SK-N-SH (cell line): Measurements from ENCODE around the gene ARHGAP6. TPM values are rescaled to one million over a fixed set of nuclear protein-coding genes. Genes with fewer than 3 reads are reported as not detected.

Experiments used
- CTCF ChIA-PET: fragments of 300-600, 350-600 bp; formaldehyde crosslinking; extraction: SDS; loops from one replicate; lab custom pipeline; 2021; lab: Yijun Ruan, JAX
- POLR2A ChIA-PET: fragments of 350-600 bp; sonication (Branson Sonifier 250); formaldehyde crosslinking; extraction: SDS; loops from one replicate; lab custom pipeline; 2020; ENCODE audit warnings: antibody characterized with exemption, inconsistent platforms; lab: Yijun Ruan, JAX
- DNase-seq: peaks from one replicate; pipeline ENCODE4 v3.0.0; 2012
- H2AFZ ChIP-seq: fragments of 200-600 bp; sonication (generic); 2 replicates; pipeline ENCODE4 v1.8.1; 2016; ENCODE audit warnings: antibody characterized with exemption, mild to moderate bottlenecking, low read depth
- H3F3A ChIP-seq: fragments of 200-600 bp; sonication (generic); replicated peaks from 2 replicates; pipeline ENCODE3; 2016; ENCODE audit warnings: antibody characterized with exemption, mild to moderate bottlenecking; ENCODE audit not compliant: insufficient read depth
- H3K27ac ChIP-seq, 2 experiments: fragments of 200-500 bp in 1 of 2; fragments of 200-600 bp in 1 of 2; sonication (Bioruptor generic) in 1 of 2; sonication (generic), shearing (Covaris generic) in 1 of 2; 2 replicates each; pipeline versions ENCODE4 v1.5.1 to v1.6.1; 2014 to 2016; ENCODE audit warnings: low read depth in 2 of 2, inconsistent platforms in 1 of 2, low read length in 1 of 2, mild to moderate bottlenecking in 1 of 2, mixed read lengths in 1 of 2
- H3K27me3 ChIP-seq: fragments of 200-600 bp; sonication (generic), shearing (Covaris generic); 2 replicates; pipeline ENCODE4 v1.6.1; 2016; ENCODE audit warnings: mixed run types; ENCODE audit not compliant: insufficient read depth
- H3K36me3 ChIP-seq, 2 experiments: fragments of 200-500 bp in 1 of 2; fragments of 200-600 bp in 1 of 2; sonication (Bioruptor generic) in 1 of 2; sonication (generic) in 1 of 2; replicated peaks in 1 of 2; 2 replicates each; pipeline versions ENCODE3 to v1.5.1; 2014 to 2016; ENCODE audit warnings: low read length in 1 of 2, mild to moderate bottlenecking in 1 of 2; ENCODE audit not compliant: insufficient read depth in 2 of 2, control insufficient read depth in 1 of 2
- H3K4me1 ChIP-seq, 2 experiments: fragments of 200-500 bp in 1 of 2; fragments of 200-600 bp in 1 of 2; sonication (Bioruptor generic) in 1 of 2; sonication (generic), shearing (Covaris generic) in 1 of 2; 2 replicates each; pipeline versions ENCODE4 v1.5.1 to v1.6.1; 2014 to 2016; ENCODE audit warnings: low read depth in 1 of 2, low read length in 1 of 2, mixed run types in 1 of 2; ENCODE audit not compliant: insufficient read depth in 2 of 2, control insufficient read depth in 1 of 2
- H3K4me2 ChIP-seq: fragments of 200-600 bp; sonication (generic), shearing (Covaris generic); 2 replicates; pipeline ENCODE4 v1.6.1; 2017; ENCODE audit warnings: mixed run types
- H3K4me3 ChIP-seq, 2 experiments: fragments of 200-500 bp in 1 of 2; fragments of 200-600 bp in 1 of 2; sonication (Bioruptor generic) in 1 of 2; sonication (generic), shearing (Covaris generic) in 1 of 2; 2 replicates each; pipeline versions ENCODE4 v1.5.1 to v1.8.1; 2014 to 2016; ENCODE audit warnings: low read depth in 2 of 2, inconsistent platforms in 1 of 2, low read length in 1 of 2, mild to moderate bottlenecking in 1 of 2, mixed read lengths in 1 of 2, moderate library complexity in 1 of 2
- H3K79me2 ChIP-seq: fragments of 200-600 bp; sonication (generic); 2 replicates; pipeline ENCODE4 v1.8.1; 2017; ENCODE audit warnings: mild to moderate bottlenecking; ENCODE audit not compliant: insufficient read depth
- H3K9ac ChIP-seq: fragments of 200-600 bp; sonication (generic); 2 replicates; pipeline ENCODE4 v1.6.1; 2017; ENCODE audit warnings: mixed run types
- H3K9me2 ChIP-seq: fragments of 200-600 bp; sonication (generic); 2 replicates; pipeline ENCODE4 v1.6.1; 2017; ENCODE audit warnings: mixed run types
- H3K9me3 ChIP-seq: fragments of 200-600 bp; sonication (generic); 2 replicates; pipeline ENCODE4 v1.6.1; 2017; ENCODE audit warnings: mixed run types, mild to moderate bottlenecking, moderate library complexity
- H4K20me1 ChIP-seq: fragments of 200-600 bp; sonication (generic); 2 replicates; pipeline ENCODE4 v1.6.1; 2017; ENCODE audit warnings: mild to moderate bottlenecking, mixed run types; ENCODE audit not compliant: insufficient read depth
- ELF1 ChIP-seq: IDR thresholded peaks from 2 replicates; pipeline ENCODE4 v1.4.0; 2012
- EP300 ChIP-seq, 2 experiments: IDR thresholded peaks; 2 replicates each; pipeline versions ENCODE4 v1.4.0 to v1.6.1; 2012; ENCODE audit warnings: borderline replicate concordance in 1 of 2, low read depth in 1 of 2, low read length in 1 of 2
- FOSL2 ChIP-seq: IDR thresholded peaks from 2 replicates; pipeline ENCODE4 v1.4.0; 2012; ENCODE audit warnings: low read depth, mild to moderate bottlenecking, moderate library complexity, borderline replicate concordance
- FOXJ3 ChIP-seq: sonication (generic); formaldehyde crosslinking; IDR thresholded peaks from 2 replicates; pipeline ENCODE4 v1.5.1; 2020; ENCODE audit warnings: mild to moderate bottlenecking, missing genetic modification reagents
- FOXM1 ChIP-seq: IDR thresholded peaks from 2 replicates; pipeline ENCODE4 v1.4.0; 2012; ENCODE audit warnings: low read depth, mild to moderate bottlenecking
- JUND ChIP-seq: IDR thresholded peaks from 2 replicates; pipeline ENCODE4 v1.4.0; 2012
- MEF2A ChIP-seq: IDR thresholded peaks from 2 replicates; pipeline ENCODE4 v1.4.0; 2012; ENCODE audit warnings: low read depth, borderline replicate concordance
- MXI1 ChIP-seq: IDR thresholded peaks from 2 replicates; pipeline ENCODE4 v1.6.1; 2012; ENCODE audit warnings: mild to moderate bottlenecking, low read depth, low read length, improper control_type of control experiment
- NFIC ChIP-seq: IDR thresholded peaks from 2 replicates; pipeline ENCODE4 v1.4.0; 2012; ENCODE audit warnings: borderline replicate concordance
- NRF1 ChIP-seq: IDR thresholded peaks from 2 replicates; pipeline ENCODE4 v1.6.1; 2012; ENCODE audit warnings: low read depth, mild to moderate bottlenecking, low read length
- RAD21 ChIP-seq: IDR thresholded peaks from 2 replicates; pipeline ENCODE4 v1.6.1; 2012; ENCODE audit warnings: mild to moderate bottlenecking, low read length
- RFX5 ChIP-seq: IDR thresholded peaks from 2 replicates; pipeline ENCODE4 v1.6.1; 2012; ENCODE audit warnings: mild to moderate bottlenecking, improper control_type of control experiment, low read length
- RXRA ChIP-seq: IDR thresholded peaks from 2 replicates; pipeline ENCODE4 v1.4.0; 2012; ENCODE audit warnings: low read depth, mild to moderate bottlenecking, borderline replicate concordance
- SIN3A ChIP-seq: IDR thresholded peaks from 2 replicates; pipeline ENCODE4 v1.6.1; 2012; ENCODE audit warnings: low read depth, mild to moderate bottlenecking, low read length, moderate library complexity, borderline replicate concordance
- SMC3 ChIP-seq: IDR thresholded peaks from 2 replicates; pipeline ENCODE4 v1.6.1; 2012; ENCODE audit warnings: low read depth, low read length, improper control_type of control experiment
- TAF1 ChIP-seq: IDR thresholded peaks from 2 replicates; pipeline ENCODE4 v1.6.1; 2012; ENCODE audit warnings: low read depth, mild to moderate bottlenecking, low read length, moderate library complexity, borderline replicate concordance
- WGBS: methylation state at CpG from one replicate; pipeline ENCODE4 v1.1.6; 2017; ENCODE audit warnings: low lambda C conversion rate; 5-methylcytosine and 5-hydroxymethylcytosine counted together
- polyA plus RNA-seq, 3 experiments: library from polyadenylated mRNA; depleted of rRNA; stranded (reverse); fragments of >200 nt; gene quantifications; 2 replicates each; pipeline ENCODE4 v1.2.3, GENCODE V29; 2012
- TF ChIP-seq, protein P1 (sequence below): fragments of 200-600 bp; sonication (generic); IDR thresholded peaks from 2 replicates; pipeline ENCODE4 v1.6.1; 2017; ENCODE audit warnings: antibody characterized with exemption, mild to moderate bottlenecking, moderate library complexity
- TF ChIP-seq, protein P2 (sequence below): fragments of 150-350 bp; IDR thresholded peaks from 2 replicates; pipeline ENCODE4 v1.6.1; 2017; ENCODE audit warnings: antibody characterized with exemption, low read length, low read depth, borderline replicate concordance
- TF ChIP-seq, protein P3 (sequence below): IDR thresholded peaks from 2 replicates; pipeline ENCODE4 v1.4.0; 2012; ENCODE audit warnings: low read depth, borderline replicate concordance

The ARHGAP6 gene
- polyA plus RNA-seq, 1 of the 3 experiments (the other 2 are of a cell fraction), result 0.16 TPM

DNA sequence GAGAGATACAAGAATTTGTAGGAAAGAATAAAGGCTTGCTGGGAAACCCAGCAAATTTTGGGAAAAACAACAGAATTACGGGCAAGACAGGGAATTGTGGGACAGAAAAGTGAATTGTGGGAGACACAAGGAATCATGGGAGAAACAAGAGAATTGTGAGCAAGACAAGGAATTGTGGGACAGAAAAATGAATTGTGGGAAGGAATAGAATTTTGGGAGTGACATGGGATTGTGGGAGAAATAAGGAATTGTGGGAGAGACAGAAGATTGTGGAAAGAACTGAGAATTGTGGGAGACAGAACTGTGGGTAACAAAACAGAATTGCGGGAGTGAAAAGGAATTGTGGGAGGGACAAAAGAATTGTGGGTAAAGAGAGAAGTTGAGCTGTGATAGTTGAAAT is 555.8 kb downstream of the ARHGAP6 start:
- WGBS, result 77% methylated on average over 2 of the region's 2 CpGs
- H3K4me1 ChIP-seq, result peaks cover 0 to 12% of the 10 kb centered on the region in 2 experiments; a peak in 2 of 4 replicates
- TF ChIP-seq FOSL2, result no peak
- no peak for TF ChIP-seq FOXJ3 (CRISPR knock-in tag)
- TF ChIP-seq JUND, result no peak
- peaks cover 22 to 24% of the 10 kb centered on the region in 2 experiments for H3K36me3 ChIP-seq
- peaks cover 36% of the 10 kb centered on the region for H3K79me2 ChIP-seq
- H3K27ac ChIP-seq, result no peak overlapping the region
- POLR2A ChIA-PET, result no interaction called here
- H3K9me2 ChIP-seq, result no peaks in the 10 kb centered on the region
- no peak overlapping the region for H3K9ac ChIP-seq
- H3F3A ChIP-seq, result no peaks in the 10 kb centered on the region
- peak overlapping the region; percentile 79 for H3K4me2 ChIP-seq
- no peaks in the 10 kb centered on the region for H3K27me3 ChIP-seq
- peak overlapping the region in 1 of 2 experiments; percentile 81; a peak in 2 of 4 replicates for H3K4me3 ChIP-seq
- peak overlapping the region; percentile 59; the same call in 1 of the 2 replicates for H2AFZ ChIP-seq
- no peaks in the 10 kb centered on the region for H3K9me3 ChIP-seq
- no peak for DNase-seq
- H4K20me1 ChIP-seq, result no peaks in the 10 kb centered on the region
- CTCF ChIA-PET, result interaction anchor here (0.7 to 1.1 kb wide), 3 partner anchors 8 to 920 kb away, joined by 3 read pairs; no protein-coding TSS in a partner anchor

DNA sequence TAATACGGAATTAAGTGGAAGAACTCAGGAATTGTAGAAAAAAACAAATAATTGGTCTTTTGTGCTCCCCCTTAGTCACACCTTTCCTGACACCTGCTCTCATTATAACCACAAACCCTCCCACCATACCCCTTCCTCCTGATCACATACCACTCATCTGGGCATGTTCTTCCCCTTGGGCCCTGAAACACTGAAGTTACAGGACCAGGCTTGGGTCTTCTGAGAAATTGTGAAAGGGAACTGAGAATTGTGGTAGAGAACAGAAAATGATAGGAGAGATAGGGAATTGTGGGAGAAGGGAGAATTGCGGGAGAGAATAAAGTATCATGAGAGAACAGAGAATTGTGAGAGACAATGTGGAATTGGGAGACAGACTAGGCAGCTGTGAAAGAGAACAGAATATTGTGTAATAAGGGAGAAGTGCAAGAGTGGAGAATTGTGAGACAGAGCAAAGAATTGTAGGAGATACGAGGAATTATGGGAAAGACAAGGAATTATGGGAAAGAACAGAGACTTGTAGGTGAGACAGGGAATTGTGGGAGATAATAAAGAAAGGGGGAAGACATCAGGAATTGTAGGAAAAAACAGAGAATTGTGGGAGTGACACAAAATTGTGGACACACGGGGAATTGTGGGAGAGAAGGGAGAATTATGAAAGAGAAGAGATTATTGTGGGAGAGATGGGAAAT is 557.3 kb downstream of the ARHGAP6 start:
- Histone ChIP-seq H2AFZ (no peak overlapping the region), H3K9me2 (no peaks in the 10 kb centered on the region), H3K4me1 (peaks cover 0 to 12% of the 10 kb centered on the region in 2 experiments; a peak in 2 of 4 replicates), H3K79me2 (peaks cover 28% of the 10 kb centered on the region), H3K27me3 (no peaks in the 10 kb centered on the region), H3K27ac (no peak overlapping the region), H4K20me1 (no peaks in the 10 kb centered on the region), H3F3A (no peaks in the 10 kb centered on the region), H3K36me3 (peaks cover 8 to 9% of the 10 kb centered on the region in 2 experiments), H3K9me3 (no peaks in the 10 kb centered on the region), H3K4me3 (no peak overlapping the region), H3K9ac (no peak overlapping the region), H3K4me2 (no peak overlapping the region)
- 73% methylated on average over 4 of the region's 4 CpGs for WGBS
- DNase-seq, result no peak
- ChIA-PET POLR2A (no interaction called here), CTCF (no interaction called here)
- TF ChIP-seq FOXJ3 (CRISPR knock-in tag) (no peak), EP300 (IDR thresholded peaks at IDR 0.05; ENCODE audit: borderline replicate concordance in 1 of 2, low read depth in 1 of 2, low read length in 1 of 2) (no peak), RAD21 (no peak), FOXM1 (no peak), MXI1 (no peak), FOSL2 (no peak), TAF1 (no peak), SMC3 (no peak), ELF1 (no peak), SIN3A (no peak), RXRA (no peak), RFX5 (no peak), NRF1 (no peak), NFIC (no peak), MEF2A (no peak)
- TF ChIP-seq, protein P1, sequence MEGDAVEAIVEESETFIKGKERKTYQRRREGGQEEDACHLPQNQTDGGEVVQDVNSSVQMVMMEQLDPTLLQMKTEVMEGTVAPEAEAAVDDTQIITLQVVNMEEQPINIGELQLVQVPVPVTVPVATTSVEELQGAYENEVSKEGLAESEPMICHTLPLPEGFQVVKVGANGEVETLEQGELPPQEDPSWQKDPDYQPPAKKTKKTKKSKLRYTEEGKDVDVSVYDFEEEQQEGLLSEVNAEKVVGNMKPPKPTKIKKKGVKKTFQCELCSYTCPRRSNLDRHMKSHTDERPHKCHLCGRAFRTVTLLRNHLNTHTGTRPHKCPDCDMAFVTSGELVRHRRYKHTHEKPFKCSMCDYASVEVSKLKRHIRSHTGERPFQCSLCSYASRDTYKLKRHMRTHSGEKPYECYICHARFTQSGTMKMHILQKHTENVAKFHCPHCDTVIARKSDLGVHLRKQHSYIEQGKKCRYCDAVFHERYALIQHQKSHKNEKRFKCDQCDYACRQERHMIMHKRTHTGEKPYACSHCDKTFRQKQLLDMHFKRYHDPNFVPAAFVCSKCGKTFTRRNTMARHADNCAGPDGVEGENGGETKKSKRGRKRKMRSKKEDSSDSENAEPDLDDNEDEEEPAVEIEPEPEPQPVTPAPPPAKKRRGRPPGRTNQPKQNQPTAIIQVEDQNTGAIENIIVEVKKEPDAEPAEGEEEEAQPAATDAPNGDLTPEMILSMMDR, result no peak
- TF ChIP-seq, protein P2, sequence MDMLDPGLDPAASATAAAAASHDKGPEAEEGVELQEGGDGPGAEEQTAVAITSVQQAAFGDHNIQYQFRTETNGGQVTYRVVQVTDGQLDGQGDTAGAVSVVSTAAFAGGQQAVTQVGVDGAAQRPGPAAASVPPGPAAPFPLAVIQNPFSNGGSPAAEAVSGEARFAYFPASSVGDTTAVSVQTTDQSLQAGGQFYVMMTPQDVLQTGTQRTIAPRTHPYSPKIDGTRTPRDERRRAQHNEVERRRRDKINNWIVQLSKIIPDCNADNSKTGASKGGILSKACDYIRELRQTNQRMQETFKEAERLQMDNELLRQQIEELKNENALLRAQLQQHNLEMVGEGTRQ, result no peak
- TF ChIP-seq, protein P3, sequence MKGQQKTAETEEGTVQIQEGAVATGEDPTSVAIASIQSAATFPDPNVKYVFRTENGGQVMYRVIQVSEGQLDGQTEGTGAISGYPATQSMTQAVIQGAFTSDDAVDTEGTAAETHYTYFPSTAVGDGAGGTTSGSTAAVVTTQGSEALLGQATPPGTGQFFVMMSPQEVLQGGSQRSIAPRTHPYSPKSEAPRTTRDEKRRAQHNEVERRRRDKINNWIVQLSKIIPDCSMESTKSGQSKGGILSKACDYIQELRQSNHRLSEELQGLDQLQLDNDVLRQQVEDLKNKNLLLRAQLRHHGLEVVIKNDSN, result no peak
- TF ChIP-seq, all 33 proteins: peak for 0
